Measurements from ENCODE around the gene PRTN3. TPM values are rescaled to one million over a fixed set of nuclear protein-coding genes. Genes with fewer than 3 reads are reported as not detected.
A peak's percentile ranks its signal among the peaks of the same experiment; 100 is the strongest.
"Not testable (repeated sequence)": the region's sequence is repeated elsewhere in the genome, so short reads cannot be mapped to it uniquely, and the experiment has no call there.

Gene PRTN3
- total and polyA plus RNA-seq, 9 donors = 0.41 TPM; not detected in 8

- TF ChIP-seq POLR2A (IDR thresholded peaks at IDR 0.05) (no peak), EP300 (IDR thresholded peaks at IDR 0.05) (no peak), CTCF (IDR thresholded peaks at IDR 0.05) (no peak)
- H3K36me3 ChIP-seq = no peaks in the 10 kb centered on the region
- no peak for DNase-seq
- 86 to 90% (median 87%) methylated on average over 30 of the region's 30 CpGs for WGBS, 3 donors
- H3K27me3 ChIP-seq = no peaks in the 10 kb centered on the region
- H3K9me3 ChIP-seq = no peaks in the 10 kb centered on the region
- peaks cover 5% of the 10 kb centered on the region for H3K4me1 ChIP-seq (ENCODE audit: insufficient read depth)
- no peak overlapping the region for H3K4me3 ChIP-seq
- intact Hi-C loops (cut with DNase I) = no loop called here
- H3K27ac ChIP-seq = no peak overlapping the region
Observed at GRCh38 chr19:888581-889385, 48.0 kb downstream of the PRTN3 start.

- DNase-seq = no peak
- Histone ChIP-seq H3K27ac (no peak overlapping the region), H3K4me1 (ENCODE audit: insufficient read depth) (peaks cover 5% of the 10 kb centered on the region), H3K4me3 (no peak overlapping the region), H3K27me3 (no peaks in the 10 kb centered on the region), H3K9me3 (no peaks in the 10 kb centered on the region), H3K36me3 (no peaks in the 10 kb centered on the region)
- TF ChIP-seq POLR2A (IDR thresholded peaks at IDR 0.05) (no peak), EP300 (IDR thresholded peaks at IDR 0.05) (no peak), CTCF (IDR thresholded peaks at IDR 0.05) (no peak)
- WGBS, 3 donors = 88 to 89% (median 88%) methylated on average over 23 to 26 of the region's 26 CpGs
- intact Hi-C loops (cut with DNase I) = loop anchor here in 1 of 4 donors (10.0 kb wide), 1 partner anchor 225 kb away; the partner anchor contains the start of gene RNF126
Observed at GRCh38 chr19:889662-890295, 49.0 kb downstream of the PRTN3 start.

GRCh38 chr19:890831-891230 lies 50.0 kb downstream of the PRTN3 start:
- Histone ChIP-seq H3K4me1 (ENCODE audit: insufficient read depth) (peaks cover 5% of the 10 kb centered on the region), H3K36me3 (no peaks in the 10 kb centered on the region), H3K9me3 (no peaks in the 10 kb centered on the region), H3K4me3 (no peak overlapping the region), H3K27me3 (no peaks in the 10 kb centered on the region), H3K27ac (no peak overlapping the region)
- intact Hi-C loops (cut with DNase I) = loop anchor here in 1 of 4 donors (10.0 kb wide), 1 partner anchor 226 kb away; the partner anchor contains the start of gene RNF126
- 87 to 90% (median 87%) methylated on average over 18 of the region's 18 CpGs for WGBS, 3 donors
- TF ChIP-seq POLR2A (IDR thresholded peaks at IDR 0.05) (no peak), EP300 (IDR thresholded peaks at IDR 0.05) (no peak), CTCF (IDR thresholded peaks at IDR 0.05) (no peak)
- DNase-seq = peak in 1 of 5 donors; percentile 36

- 43 to 51% (median 50%) methylated on average over 30 to 50 of the region's 50 CpGs for WGBS, 3 donors
- not testable (repeated sequence) for H3K36me3 ChIP-seq; H3K4me1 ChIP-seq (ENCODE audit: insufficient read depth); H3K9me3 ChIP-seq; H3K27me3 ChIP-seq
- peak in 1 of 5 donors; percentile 34 for DNase-seq
- intact Hi-C loops (cut with DNase I) = loop anchor here in 1 of 4 donors (10.0 kb wide), 1 partner anchor 227 kb away; the partner anchor contains the start of gene RNF126
- Histone ChIP-seq H3K27ac (peak overlapping the region in 1 of 2 donors; percentile 87), H3K4me3 (peak overlapping the region; percentile 93)
Observed at GRCh38 chr19:891421-892200, 50.8 kb downstream of the PRTN3 start.
